Stimulated activated CD8-positive, alpha-beta memory T cell treated with anti-CD3 and anti-CD28 coated beads, Interleukin-12 subunit alpha, Interleukin-12 subunit beta, amount 100 ng/mL, for 1 hour (primary cell): Measurements from ENCODE around the gene EPS15.
"Not testable (repeated sequence)": the region's sequence is repeated elsewhere in the genome, so short reads cannot be mapped to it uniquely, and the experiment has no call there.

Experiments
- DNase-seq: peaks from one replicate; pipeline ENCODE4 v3.0.0-alpha.2; 2020; ENCODE audit warnings: low read depth

The EPS15 gene

GRCh38 chr1:51542158-51542953 is 23.3 kb upstream of the EPS15 start:
- no peak for DNase-seq

GRCh38 chr1:51541313-51542050 is 22.4 kb upstream of the EPS15 start:
- DNase-seq, result no peak

GRCh38 chr1:51537568-51537967 is 18.5 kb upstream of the EPS15 start:
- DNase-seq, result no peak

GRCh38 chr1:51535006-51535592 is 16.0 kb upstream of the EPS15 start:
- no peak for DNase-seq

GRCh38 chr1:51534447-51534846 is 15.4 kb upstream of the EPS15 start:
- DNase-seq, result no peak

GRCh38 chr1:51532853-51533252 is 13.8 kb upstream of the EPS15 start:
- DNase-seq, result no peak

GRCh38 chr1:51530447-51530846 is 11.4 kb upstream of the EPS15 start:
- DNase-seq, result not testable (repeated sequence)

- DNase-seq, result no peak
These were observed 8.1 kb upstream of the EPS15 start for GRCh38 chr1:51527144-51527543.

- DNase-seq, result no peak
These were observed 7.2 kb upstream of the EPS15 start for GRCh38 chr1:51526248-51526647.

GRCh38 chr1:51525295-51525694 is 6.2 kb upstream of the EPS15 start:
- no peak for DNase-seq

GRCh38 chr1:51524817-51525216 is 5.8 kb upstream of the EPS15 start:
- DNase-seq, result no peak

GRCh38 chr1:51523931-51524330 is 4.9 kb upstream of the EPS15 start:
- DNase-seq, result no peak

- DNase-seq, result no peak
These were observed 1.7 kb upstream of the EPS15 start for GRCh38 chr1:51520700-51521248.

- no peak for DNase-seq
These were observed 1.0 kb upstream of the EPS15 start for GRCh38 chr1:51519865-51520699.

- no peak for DNase-seq
These were observed 449 bp downstream of the EPS15 start for GRCh38 chr1:51518586-51519047.

- no peak for DNase-seq
These were observed 957 bp downstream of the EPS15 start for GRCh38 chr1:51518033-51518585.

- DNase-seq, result no peak
These were observed 1.6 kb downstream of the EPS15 start for GRCh38 chr1:51517361-51518032.

GRCh38 chr1:51516649-51517158 is 2.4 kb downstream of the EPS15 start:
- no peak for DNase-seq

GRCh38 chr1:51515982-51516648 is 3.0 kb downstream of the EPS15 start:
- DNase-seq, result no peak

- no peak for DNase-seq
These were observed 3.6 kb downstream of the EPS15 start for GRCh38 chr1:51515312-51515960.
